GM21515 (cell line): ENCODE measurements around the gene FIGNL2.

Experiments
- ATAC-seq: cut with Tn5 transposase; IDR thresholded peaks from one replicate; pipeline ENCODE4 v1.9.1; 2021; ENCODE audit not compliant: unreplicated experiment

Gene FIGNL2

GRCh38 chr12:51862947-51863346, 14.4 kb upstream of the FIGNL2 start:
- no peak for ATAC-seq

GRCh38 chr12:51860986-51861385, 12.5 kb upstream of the FIGNL2 start:
- no peak for ATAC-seq

- no peak for ATAC-seq
Observed at GRCh38 chr12:51855586-51856428, 7.3 kb upstream of the FIGNL2 start.

- no peak for ATAC-seq
Observed at GRCh38 chr12:51852404-51853137, 4.1 kb upstream of the FIGNL2 start.

- no peak for ATAC-seq
Observed at GRCh38 chr12:51851413-51852124, 3.1 kb upstream of the FIGNL2 start.

- no peak for ATAC-seq
Observed at GRCh38 chr12:51850965-51851299, 2.4 kb upstream of the FIGNL2 start.

GRCh38 chr12:51850081-51850964, 1.8 kb upstream of the FIGNL2 start:
- no peak for ATAC-seq

- ATAC-seq = no peak
Observed at GRCh38 chr12:51848841-51849735, 570 bp upstream of the FIGNL2 start.

GRCh38 chr12:51847643-51848325, 734 bp downstream of the FIGNL2 start:
- ATAC-seq = no peak

- no peak for ATAC-seq
Observed at GRCh38 chr12:51846911-51847642, 1.4 kb downstream of the FIGNL2 start.

- no peak for ATAC-seq
Observed at GRCh38 chr12:51846271-51846691, 2.2 kb downstream of the FIGNL2 start.

GRCh38 chr12:51845482-51845881, 3.0 kb downstream of the FIGNL2 start:
- no peak for ATAC-seq

GRCh38 chr12:51844854-51845253, 3.7 kb downstream of the FIGNL2 start:
- ATAC-seq = no peak

GRCh38 chr12:51841727-51842126, 6.8 kb downstream of the FIGNL2 start:
- ATAC-seq = no peak

- no peak for ATAC-seq
Observed at GRCh38 chr12:51840966-51841365, 7.6 kb downstream of the FIGNL2 start.

- no peak for ATAC-seq
Observed at GRCh38 chr12:51839310-51839947, 9.1 kb downstream of the FIGNL2 start.

- ATAC-seq = no peak
Observed at GRCh38 chr12:51838762-51839161, 9.8 kb downstream of the FIGNL2 start.

- no peak for ATAC-seq
Observed at GRCh38 chr12:51838036-51838435, 10.5 kb downstream of the FIGNL2 start.
